Endothelial cell (in vitro differentiated cells): ENCODE data around the gene PADI4. TPM values are rescaled to one million over a fixed set of nuclear protein-coding genes. Genes with fewer than 3 reads are reported as not detected.

ENCODE experiments used
- DNase-seq: peaks from one replicate; pipeline ENCODE4 v3.0.0; 2021; ENCODE audit warnings: low spot score
- H3K27ac Mint-ChIP-seq: one replicate; pipeline ENCODE4 v1.8.0; 2021; ENCODE audit warnings: mixed read lengths, inconsistent platforms; ENCODE audit not compliant: unreplicated experiment
- H3K27me3 Mint-ChIP-seq: one replicate; pipeline ENCODE4 v1.8.0; 2021; ENCODE audit warnings: mild to moderate bottlenecking, moderate library complexity, mixed read lengths, inconsistent platforms; ENCODE audit not compliant: unreplicated experiment
- H3K36me3 Mint-ChIP-seq: one replicate; pipeline ENCODE4 v1.8.0; 2021; ENCODE audit warnings: mild to moderate bottlenecking, low read depth, mixed read lengths, inconsistent platforms; ENCODE audit not compliant: unreplicated experiment
- H3K4me1 Mint-ChIP-seq: one replicate; pipeline ENCODE4 v1.8.0; 2021; ENCODE audit warnings: mild to moderate bottlenecking, mixed read lengths, inconsistent platforms; ENCODE audit not compliant: unreplicated experiment
- H3K4me3 Mint-ChIP-seq: one replicate; pipeline ENCODE4 v1.8.0; 2021; ENCODE audit warnings: mild to moderate bottlenecking, mixed read lengths, inconsistent platforms; ENCODE audit not compliant: unreplicated experiment
- H3K9me3 Mint-ChIP-seq: one replicate; pipeline ENCODE4 v1.8.0; 2021; ENCODE audit warnings: mixed read lengths, inconsistent platforms; ENCODE audit not compliant: unreplicated experiment
- CTCF ChIP-seq: fragments of 200-600 bp; sonication (generic); IDR thresholded peaks from one replicate; pipeline ENCODE4 v1.5.0; 2021; ENCODE audit warnings: antibody characterized with exemption; ENCODE audit not compliant: unreplicated experiment
- total RNA-seq: library from RNA; stranded (reverse); fragmentation: NEBNext Ultra II Directional; extraction: Animal tissue kit (Norgen Biotek cat#: 25700); gene quantifications from one replicate; pipeline ENCODE4 v1.2.1, GENCODE V29; 2021; ENCODE audit not compliant: unreplicated experiment

Gene PADI4
- total RNA-seq, 1 donor from 2014 or later, result not detected

GRCh38 chr1:17393230-17393629 is 85.2 kb downstream of the PADI4 start:
- H3K9me3 Mint-ChIP-seq, result no peaks in the 10 kb centered on the region
- no peaks in the 10 kb centered on the region for H3K27me3 Mint-ChIP-seq
- no peak for DNase-seq
- H3K36me3 Mint-ChIP-seq, result no peaks in the 10 kb centered on the region
- no peaks in the 10 kb centered on the region for H3K4me1 Mint-ChIP-seq
- TF ChIP-seq CTCF, result no peak
- H3K4me3 Mint-ChIP-seq, result no peak overlapping the region
- no peak overlapping the region for H3K27ac Mint-ChIP-seq

GRCh38 chr1:17397910-17398695 is 90.1 kb downstream of the PADI4 start:
- no peak for TF ChIP-seq CTCF
- H3K4me3 Mint-ChIP-seq, result no peak overlapping the region
- H3K27ac Mint-ChIP-seq, result no peak overlapping the region
- DNase-seq, result no peak
- peaks cover 2% of the 10 kb centered on the region for H3K27me3 Mint-ChIP-seq
- no peaks in the 10 kb centered on the region for H3K9me3 Mint-ChIP-seq
- no peaks in the 10 kb centered on the region for H3K4me1 Mint-ChIP-seq
- H3K36me3 Mint-ChIP-seq, result no peaks in the 10 kb centered on the region

GRCh38 chr1:17400725-17401341 is 92.8 kb downstream of the PADI4 start:
- Mint-ChIP-seq H3K27ac (no peak overlapping the region), H3K4me3 (no peak overlapping the region), H3K9me3 (no peaks in the 10 kb centered on the region), H3K4me1 (no peaks in the 10 kb centered on the region), H3K27me3 (peaks cover 2% of the 10 kb centered on the region), H3K36me3 (no peaks in the 10 kb centered on the region)
- no peak for TF ChIP-seq CTCF
- DNase-seq, result no peak

GRCh38 chr1:17401841-17402240 is 93.8 kb downstream of the PADI4 start:
- Mint-ChIP-seq H3K27ac (no peak overlapping the region), H3K27me3 (peaks cover 2% of the 10 kb centered on the region), H3K9me3 (no peaks in the 10 kb centered on the region), H3K36me3 (peaks cover 3% of the 10 kb centered on the region), H3K4me1 (no peaks in the 10 kb centered on the region), H3K4me3 (no peak overlapping the region)
- no peak for TF ChIP-seq CTCF
- DNase-seq, result no peak

GRCh38 chr1:17403081-17403480 is 95.1 kb downstream of the PADI4 start:
- TF ChIP-seq CTCF, result no peak
- no peak overlapping the region for H3K4me3 Mint-ChIP-seq
- no peaks in the 10 kb centered on the region for H3K4me1 Mint-ChIP-seq
- peaks cover 3% of the 10 kb centered on the region for H3K36me3 Mint-ChIP-seq
- DNase-seq, result no peak
- H3K27ac Mint-ChIP-seq, result no peak overlapping the region
- peaks cover 2% of the 10 kb centered on the region for H3K27me3 Mint-ChIP-seq
- no peaks in the 10 kb centered on the region for H3K9me3 Mint-ChIP-seq
